NB4 (cell line): ENCODE results near the gene CTNND2.
A peak's percentile ranks its signal among the peaks of the same experiment; 100 is the strongest.
"Not testable (repeated sequence)": the region's sequence is repeated elsewhere in the genome, so short reads cannot be mapped to it uniquely, and the experiment has no call there.

Experiments
- DNase-seq: peaks from one replicate; pipeline ENCODE4 v3.0.0; 2010; ENCODE audit warnings: low read depth
- H3K4me3 ChIP-seq: one replicate; pipeline ENCODE4 v1.5.1; 2011; ENCODE audit warnings: mild to moderate bottlenecking, low read depth, low read length, moderate library complexity
- MYC ChIP-seq: IDR thresholded peaks from 2 replicates; pipeline ENCODE4 v1.6.1; 2011; ENCODE audit warnings: low read depth, low read length
- POLR2A ChIP-seq: IDR thresholded peaks from 2 replicates; pipeline ENCODE4 v1.6.1; 2011; ENCODE audit warnings: mild to moderate bottlenecking; ENCODE audit not compliant: insufficient read length; ENCODE audit errors: extremely low read depth
- TF ChIP-seq, protein P1 (sequence below): IDR thresholded peaks from one replicate; pipeline ENCODE4 v1.5.1; 2012; ENCODE audit warnings: low read depth, low read length
- TF ChIP-seq, protein P2 (sequence below): IDR thresholded peaks from 2 replicates; pipeline ENCODE4 v1.6.1; 2011; ENCODE audit warnings: low read depth, low read length

The CTNND2 gene

DNA sequence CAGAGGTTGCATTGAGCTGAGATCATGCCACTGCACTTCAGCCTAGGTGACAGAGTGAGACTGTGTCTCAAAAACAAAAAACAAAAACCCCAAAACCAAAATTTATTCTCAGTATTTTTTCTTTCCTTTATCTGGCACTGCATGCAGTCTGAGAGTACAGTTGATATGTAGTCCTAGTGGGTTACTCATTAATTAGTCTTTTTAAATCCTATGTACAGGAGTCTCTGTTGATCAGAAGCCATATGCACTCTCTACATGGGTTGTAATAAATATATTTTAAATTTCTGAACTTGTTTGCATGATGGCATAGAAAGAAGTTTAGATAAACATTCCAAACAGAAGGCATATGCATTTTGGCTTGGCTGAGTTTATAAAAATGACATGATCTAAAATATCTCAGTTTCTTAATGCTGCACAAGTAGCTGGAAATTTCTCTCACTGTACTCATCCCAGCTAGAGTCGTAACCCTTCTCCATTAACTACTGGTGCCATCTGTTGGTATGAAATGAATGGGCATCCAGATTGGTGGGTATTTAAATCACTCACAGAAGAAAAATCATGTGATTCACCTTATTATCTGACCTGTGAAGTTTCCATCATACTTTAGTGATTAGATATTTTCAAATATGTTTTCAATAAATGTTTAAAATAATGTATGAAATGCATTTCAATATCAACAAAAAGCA is 284.8 kb downstream of the CTNND2 start:
- peak; percentile 31 for DNase-seq
- no peak overlapping the region for H3K4me3 ChIP-seq
- TF ChIP-seq, protein P1, sequence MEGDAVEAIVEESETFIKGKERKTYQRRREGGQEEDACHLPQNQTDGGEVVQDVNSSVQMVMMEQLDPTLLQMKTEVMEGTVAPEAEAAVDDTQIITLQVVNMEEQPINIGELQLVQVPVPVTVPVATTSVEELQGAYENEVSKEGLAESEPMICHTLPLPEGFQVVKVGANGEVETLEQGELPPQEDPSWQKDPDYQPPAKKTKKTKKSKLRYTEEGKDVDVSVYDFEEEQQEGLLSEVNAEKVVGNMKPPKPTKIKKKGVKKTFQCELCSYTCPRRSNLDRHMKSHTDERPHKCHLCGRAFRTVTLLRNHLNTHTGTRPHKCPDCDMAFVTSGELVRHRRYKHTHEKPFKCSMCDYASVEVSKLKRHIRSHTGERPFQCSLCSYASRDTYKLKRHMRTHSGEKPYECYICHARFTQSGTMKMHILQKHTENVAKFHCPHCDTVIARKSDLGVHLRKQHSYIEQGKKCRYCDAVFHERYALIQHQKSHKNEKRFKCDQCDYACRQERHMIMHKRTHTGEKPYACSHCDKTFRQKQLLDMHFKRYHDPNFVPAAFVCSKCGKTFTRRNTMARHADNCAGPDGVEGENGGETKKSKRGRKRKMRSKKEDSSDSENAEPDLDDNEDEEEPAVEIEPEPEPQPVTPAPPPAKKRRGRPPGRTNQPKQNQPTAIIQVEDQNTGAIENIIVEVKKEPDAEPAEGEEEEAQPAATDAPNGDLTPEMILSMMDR, result peak; percentile 17
- no peak for TF ChIP-seq MYC

DNA sequence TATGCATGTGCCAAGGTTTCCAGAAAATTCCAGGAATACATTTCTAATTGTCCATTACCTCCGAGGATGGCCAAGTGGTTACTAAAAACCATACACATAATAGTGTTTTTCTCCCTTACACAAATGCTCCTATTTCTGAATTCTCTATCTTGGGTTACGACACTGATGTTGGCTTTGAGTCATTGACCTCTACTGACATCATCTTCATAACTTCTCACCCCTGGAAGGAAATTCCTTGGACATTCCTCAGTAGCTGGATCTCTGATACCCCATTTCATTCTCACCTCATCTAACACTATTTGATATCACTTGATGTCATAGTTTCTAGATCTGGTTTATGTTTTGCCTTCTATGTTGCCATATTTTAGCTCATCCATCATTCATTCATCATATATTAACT is 287.2 kb downstream of the CTNND2 start:
- no peak for DNase-seq
- no peak overlapping the region for H3K4me3 ChIP-seq
- TF ChIP-seq, protein P2, sequence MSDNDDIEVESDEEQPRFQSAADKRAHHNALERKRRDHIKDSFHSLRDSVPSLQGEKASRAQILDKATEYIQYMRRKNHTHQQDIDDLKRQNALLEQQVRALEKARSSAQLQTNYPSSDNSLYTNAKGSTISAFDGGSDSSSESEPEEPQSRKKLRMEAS, result no peak
- no peak for TF ChIP-seq MYC
- TF ChIP-seq POLR2A, result no peak
- TF ChIP-seq, protein P1, result no peak

DNA sequence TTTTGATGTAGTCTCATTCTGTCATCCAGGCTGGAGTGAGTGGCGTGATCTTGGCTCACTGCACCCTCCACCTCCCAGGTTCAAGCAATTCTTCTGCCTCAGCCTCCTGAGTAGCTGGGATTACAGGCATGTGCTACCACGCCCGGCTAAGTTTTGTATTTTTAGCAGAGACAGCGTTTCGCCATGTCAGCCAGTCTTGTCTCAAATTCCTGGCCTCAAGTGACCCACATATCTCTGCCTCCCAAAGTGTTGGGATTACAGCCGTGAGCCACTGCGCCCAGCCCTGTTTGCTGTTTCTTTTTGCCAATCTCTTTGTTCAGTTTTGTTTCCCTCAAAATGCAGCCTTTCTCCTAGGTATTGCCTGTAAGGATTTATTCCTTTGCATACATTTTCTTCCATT is 287.6 kb downstream of the CTNND2 start:
- not testable (repeated sequence) for H3K4me3 ChIP-seq, DNase-seq

DNA sequence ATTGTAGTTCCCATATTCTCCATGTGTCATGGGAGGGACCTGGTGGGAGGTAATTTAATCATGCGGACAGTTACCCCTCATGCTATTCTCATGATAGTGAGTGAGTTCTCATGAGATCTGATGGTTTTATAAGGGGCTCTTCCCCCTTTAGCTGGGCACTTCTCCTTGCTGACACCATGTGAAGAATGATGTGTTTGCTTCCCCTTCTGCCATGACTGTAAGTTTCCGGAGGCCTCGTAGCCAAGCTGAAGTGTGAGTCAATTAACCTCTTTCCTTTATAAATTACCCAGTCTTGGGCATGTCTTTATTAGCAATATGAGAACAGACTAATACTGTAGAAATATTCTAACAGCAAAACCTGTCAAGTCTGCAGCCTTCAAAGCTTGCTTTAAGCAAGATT is 293.2 kb downstream of the CTNND2 start:
- TF ChIP-seq MYC (no peak), POLR2A (no peak)
- TF ChIP-seq, protein P1, result no peak
- TF ChIP-seq, protein P2, result no peak
- no peak overlapping the region for H3K4me3 ChIP-seq
- no peak for DNase-seq

DNA sequence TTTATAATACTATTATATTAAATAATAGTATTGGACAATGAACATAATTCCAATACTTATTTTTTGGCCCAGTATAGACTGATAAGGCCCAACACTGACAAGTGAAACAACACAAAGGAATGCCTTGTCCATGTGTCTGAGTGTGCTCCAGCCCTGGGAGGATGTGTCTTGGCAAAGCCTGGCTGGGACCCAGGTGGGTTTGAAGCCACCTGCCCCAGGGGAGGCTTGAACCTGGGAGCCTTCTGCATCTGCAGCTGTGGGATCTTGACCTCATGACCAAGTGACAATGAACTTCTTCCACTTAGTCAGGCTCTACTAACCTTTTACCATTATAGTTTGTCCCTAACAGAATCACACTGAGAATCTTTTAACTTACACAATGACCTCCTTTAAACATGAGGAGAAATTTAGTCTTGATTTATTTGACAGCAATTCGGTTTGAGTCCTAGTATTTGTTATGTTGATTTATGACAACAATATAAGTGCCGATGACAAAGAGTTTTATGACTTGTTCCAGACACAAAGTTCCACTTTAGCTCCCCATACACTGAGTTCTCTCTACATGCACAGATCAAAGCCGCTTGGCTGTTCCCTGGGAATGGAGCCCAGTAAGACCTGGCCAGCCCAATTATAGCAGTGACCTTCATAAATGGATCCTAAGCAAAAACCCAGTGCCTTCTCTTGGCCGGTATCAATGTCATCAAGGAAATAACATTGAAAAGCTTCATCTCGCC is 294.5 kb downstream of the CTNND2 start:
- TF ChIP-seq POLR2A (no peak), MYC (no peak)
- TF ChIP-seq, protein P2, result no peak
- TF ChIP-seq, protein P1, result no peak
- H3K4me3 ChIP-seq, result no peak overlapping the region
- DNase-seq, result no peak

DNA sequence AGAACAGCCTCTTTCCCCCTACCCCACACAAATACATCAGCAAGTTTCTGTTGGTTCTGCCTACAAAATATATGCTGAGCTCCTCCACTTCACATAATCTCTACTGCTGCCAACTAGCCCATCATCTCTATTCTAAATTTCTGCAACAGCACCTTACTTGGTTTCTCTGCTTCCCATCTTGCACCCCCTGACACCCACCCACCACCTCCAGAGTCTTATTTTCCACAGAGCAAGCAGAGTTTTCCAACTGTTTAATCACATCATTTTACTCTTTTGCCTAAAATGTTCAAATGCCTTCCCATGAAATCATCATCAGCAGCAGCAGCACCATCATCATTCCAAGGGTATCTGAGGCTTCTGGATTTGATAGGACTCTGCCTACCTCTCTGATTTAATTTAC is 295.7 kb downstream of the CTNND2 start:
- no peak for DNase-seq
- TF ChIP-seq MYC (no peak), POLR2A (no peak)
- TF ChIP-seq, protein P2, result no peak
- TF ChIP-seq, protein P1, result no peak
- no peak overlapping the region for H3K4me3 ChIP-seq
